Activated CD8-positive, alpha-beta T cell treated with anti-CD3 and anti-CD28 coated beads, Interleukin-2, amount 10 ng/mL, durations not matched to agents 7 days and 5 days (primary cell): ENCODE results near the gene IGF2BP3. TPM values are rescaled to one million over a fixed set of nuclear protein-coding genes. Genes with fewer than 3 reads are reported as not detected.
A peak's percentile ranks its signal among the peaks of the same experiment; 100 is the strongest.

ENCODE experiments used
- ATAC-seq: fragments of 150-1000 bp; cut with Tn5 transposase; one replicate; pipeline ENCODE4 v1.10.0; 2021; ENCODE audit warnings: moderate library complexity
- CTCF ChIA-PET: fragments of 350-600 bp; sonication (Branson Sonifier 250); formaldehyde crosslinking; loops from one replicate; lab custom pipeline; 2021; ENCODE audit warnings: antibody characterized with exemption; lab: Charles Lee
- POLR2A ChIA-PET: fragments of 350-600 bp; sonication (Branson Sonifier 250); formaldehyde crosslinking; loops from one replicate; lab custom pipeline; 2021; ENCODE audit warnings: antibody characterized with exemption; lab: Charles Lee
- DNase-seq: peaks from one replicate; pipeline ENCODE4 v3.0.0-alpha.2; 2020
- H3K27ac Mint-ChIP-seq: one replicate; pipeline ENCODE4 v1.8.0; 2021; ENCODE audit warnings: mild to moderate bottlenecking, mixed read lengths
- H3K27me3 Mint-ChIP-seq: one replicate; pipeline ENCODE4 v1.8.0; 2021; ENCODE audit warnings: low read depth, mixed read lengths
- H3K36me3 Mint-ChIP-seq: one replicate; pipeline ENCODE4 v1.8.0; 2021; ENCODE audit warnings: low read depth, mixed read lengths
- H3K4me1 Mint-ChIP-seq: one replicate; pipeline ENCODE4 v1.8.0; 2021; ENCODE audit warnings: low read depth, mixed read lengths
- H3K4me3 Mint-ChIP-seq: one replicate; pipeline ENCODE4 v1.8.0; 2021; ENCODE audit warnings: mild to moderate bottlenecking, mixed read lengths
- H3K9me3 Mint-ChIP-seq: one replicate; pipeline ENCODE4 v1.8.0; 2022; ENCODE audit warnings: mixed read lengths; ENCODE audit not compliant: insufficient read depth
- total RNA-seq, 2 experiments: library from RNA; stranded (reverse); gene quantifications; one replicate each; pipeline ENCODE4 v1.2.3, GENCODE V29; 2021

The IGF2BP3 gene
- total RNA-seq, 2 experiments from 2014 or later = 0.52 to 0.55 TPM

GRCh38 chr7:23285657-23286646, 184.3 kb downstream of the IGF2BP3 start:
- no peak for DNase-seq
- Mint-ChIP-seq H3K27me3 (no peaks in the 10 kb centered on the region), H3K27ac (no peak overlapping the region), H3K4me3 (no peak overlapping the region), H3K4me1 (peaks cover 24% of the 10 kb centered on the region), H3K36me3 (no peaks in the 10 kb centered on the region), H3K9me3 (no peaks in the 10 kb centered on the region)
- ChIA-PET POLR2A (interaction anchor here (2.5 kb wide), 1 partner anchor 13 kb away, joined by 6 read pairs; the partner anchor contains the start of gene MALSU1), CTCF (interaction anchor here (1.1 kb wide), 1 partner anchor 60 kb away, joined by 3 read pairs; no protein-coding TSS in a partner anchor)
- ATAC-seq = no peak

- no peak overlapping the region for H3K27ac Mint-ChIP-seq
- no peak for DNase-seq
- peaks cover 19% of the 10 kb centered on the region for H3K4me1 Mint-ChIP-seq
- ChIA-PET CTCF (interaction anchor here (2.1 to 2.8 kb wide), 2 partner anchors 12 to 73 kb away, joined by 6 to 25 read pairs; no protein-coding TSS in a partner anchor), POLR2A (no interaction called here)
- ATAC-seq = no peak
- H3K9me3 Mint-ChIP-seq = no peaks in the 10 kb centered on the region
- H3K36me3 Mint-ChIP-seq = no peaks in the 10 kb centered on the region
- no peaks in the 10 kb centered on the region for H3K27me3 Mint-ChIP-seq
- H3K4me3 Mint-ChIP-seq = no peak overlapping the region
Measured at GRCh38 chr7:23284871-23285270, 185.4 kb downstream of the IGF2BP3 start.

- H3K4me3 Mint-ChIP-seq = no peak overlapping the region
- ChIA-PET CTCF (interaction anchor here (2.1 to 2.8 kb wide), 2 partner anchors 10 to 75 kb away, joined by 6 to 25 read pairs; no protein-coding TSS in a partner anchor), POLR2A (no interaction called here)
- H3K27ac Mint-ChIP-seq = no peak overlapping the region
- H3K27me3 Mint-ChIP-seq = no peaks in the 10 kb centered on the region
- no peak for DNase-seq
- no peaks in the 10 kb centered on the region for H3K36me3 Mint-ChIP-seq
- no peaks in the 10 kb centered on the region for H3K9me3 Mint-ChIP-seq
- no peak for ATAC-seq
- peaks cover 9% of the 10 kb centered on the region for H3K4me1 Mint-ChIP-seq
Measured at GRCh38 chr7:23283086-23283485, 187.2 kb downstream of the IGF2BP3 start.

GRCh38 chr7:23279819-23280525, 190.3 kb downstream of the IGF2BP3 start:
- POLR2A ChIA-PET = no interaction called here
- no peak overlapping the region for H3K4me3 Mint-ChIP-seq
- CTCF ChIA-PET = interaction anchor here (1.4 to 9.1 kb wide), 5 partner anchors 17 to 263 kb away, joined by 3 to 138 read pairs (median 5); partner anchors contain the start of gene MALSU1
- no peak overlapping the region for H3K27ac Mint-ChIP-seq
- H3K27me3 Mint-ChIP-seq = no peaks in the 10 kb centered on the region
- DNase-seq = no peak
- H3K4me1 Mint-ChIP-seq = peaks cover 1% of the 10 kb centered on the region
- H3K9me3 Mint-ChIP-seq = no peaks in the 10 kb centered on the region
- H3K36me3 Mint-ChIP-seq = no peaks in the 10 kb centered on the region
- ATAC-seq = no peak

GRCh38 chr7:23277359-23277989, 192.8 kb downstream of the IGF2BP3 start:
- CTCF ChIA-PET = interaction anchor here (0.7 to 9.1 kb wide), 29 partner anchors 9 to 436 kb away, joined by 3 to 138 read pairs (median 4); partner anchors contain the start of gene MALSU1
- peaks cover 15% of the 10 kb centered on the region for H3K4me1 Mint-ChIP-seq
- H3K27me3 Mint-ChIP-seq = peaks cover 1% of the 10 kb centered on the region
- DNase-seq = peak; percentile 65
- peak; percentile 43 for ATAC-seq
- H3K36me3 Mint-ChIP-seq = no peaks in the 10 kb centered on the region
- no peak overlapping the region for H3K4me3 Mint-ChIP-seq
- H3K27ac Mint-ChIP-seq = no peak overlapping the region
- POLR2A ChIA-PET = no interaction called here
- H3K9me3 Mint-ChIP-seq = no peaks in the 10 kb centered on the region

- Mint-ChIP-seq H3K27me3 (peaks cover 6% of the 10 kb centered on the region), H3K36me3 (no peaks in the 10 kb centered on the region), H3K9me3 (no peaks in the 10 kb centered on the region), H3K27ac (no peak overlapping the region), H3K4me3 (no peak overlapping the region), H3K4me1 (peaks cover 15% of the 10 kb centered on the region)
- POLR2A ChIA-PET = interaction anchor here (1.3 kb wide), 1 partner anchor 22 kb away, joined by 3 read pairs; the partner anchor contains the start of gene MALSU1
- ATAC-seq (no peak), DNase-seq (no peak)
- CTCF ChIA-PET = interaction anchor here (0.8 to 9.1 kb wide), 26 partner anchors 11 to 277 kb away, joined by 3 to 138 read pairs (median 4); partner anchors contain the start of gene MALSU1
Measured at GRCh38 chr7:23276947-23277346, 193.3 kb downstream of the IGF2BP3 start.

- Mint-ChIP-seq H3K4me1 (peaks cover 15% of the 10 kb centered on the region), H3K27me3 (peaks cover 6% of the 10 kb centered on the region), H3K27ac (no peak overlapping the region), H3K36me3 (no peaks in the 10 kb centered on the region), H3K9me3 (no peaks in the 10 kb centered on the region), H3K4me3 (no peak overlapping the region)
- ATAC-seq (no peak), DNase-seq (no peak)
- CTCF ChIA-PET = interaction anchor here (0.7 to 9.1 kb wide), 27 partner anchors 11 to 273 kb away, joined by 3 to 138 read pairs (median 4); partner anchors contain the start of gene MALSU1
- POLR2A ChIA-PET = interaction anchor here (1.3 kb wide), 1 partner anchor 23 kb away, joined by 3 read pairs; the partner anchor contains the start of gene MALSU1
Measured at GRCh38 chr7:23276376-23276775, 193.9 kb downstream of the IGF2BP3 start.

GRCh38 chr7:23275912-23276311, 194.4 kb downstream of the IGF2BP3 start:
- ATAC-seq (no peak), DNase-seq (no peak)
- CTCF ChIA-PET = interaction anchor here (0.7 to 9.1 kb wide), 21 partner anchors 10 to 274 kb away, joined by 3 to 138 read pairs (median 4); partner anchors contain the start of gene MALSU1
- H3K36me3 Mint-ChIP-seq = no peaks in the 10 kb centered on the region
- H3K4me3 Mint-ChIP-seq = no peak overlapping the region
- POLR2A ChIA-PET = interaction anchor here (1.3 kb wide), 1 partner anchor 23 kb away, joined by 3 read pairs; the partner anchor contains the start of gene MALSU1
- H3K27ac Mint-ChIP-seq = no peak overlapping the region
- peaks cover 6% of the 10 kb centered on the region for H3K27me3 Mint-ChIP-seq
- H3K9me3 Mint-ChIP-seq = no peaks in the 10 kb centered on the region
- H3K4me1 Mint-ChIP-seq = peaks cover 15% of the 10 kb centered on the region

- Mint-ChIP-seq H3K27me3 (peaks cover 9% of the 10 kb centered on the region), H3K4me3 (peak overlapping the region; percentile 67), H3K27ac (peak overlapping the region; percentile 33), H3K36me3 (no peaks in the 10 kb centered on the region), H3K4me1 (peaks cover 15% of the 10 kb centered on the region), H3K9me3 (no peaks in the 10 kb centered on the region)
- ChIA-PET CTCF (interaction anchor here (0.6 to 9.1 kb wide), 62 partner anchors 10 to 440 kb away, joined by 3 to 138 read pairs (median 4); partner anchors contain the start of genes KLHL7 and MALSU1), POLR2A (interaction anchor here (0.5 to 1.8 kb wide), 2 partner anchors 26 to 251 kb away, joined by 3 to 6 read pairs; partner anchors contain the start of gene MALSU1)
- DNase-seq (peak; percentile 94), ATAC-seq (peak; percentile 99)
Measured at GRCh38 chr7:23273141-23273599, 197.1 kb downstream of the IGF2BP3 start.

GRCh38 chr7:23272275-23272674, 198.0 kb downstream of the IGF2BP3 start:
- no peak for ATAC-seq
- H3K27me3 Mint-ChIP-seq = peaks cover 9% of the 10 kb centered on the region
- DNase-seq = no peak
- CTCF ChIA-PET = interaction anchor here (0.6 to 9.1 kb wide), 49 partner anchors 9 to 440 kb away, joined by 3 to 138 read pairs (median 4); partner anchors contain the start of genes KLHL7 and MALSU1
- no peak overlapping the region for H3K4me3 Mint-ChIP-seq
- H3K4me1 Mint-ChIP-seq = peaks cover 14% of the 10 kb centered on the region
- H3K36me3 Mint-ChIP-seq = no peaks in the 10 kb centered on the region
- POLR2A ChIA-PET = no interaction called here
- H3K9me3 Mint-ChIP-seq = no peaks in the 10 kb centered on the region
- H3K27ac Mint-ChIP-seq = no peak overlapping the region
